Fibroblast of upper back skin (primary cell): ENCODE data around the gene MTNR1A.
"Not testable (repeated sequence)": the region's sequence is repeated elsewhere in the genome, so short reads cannot be mapped to it uniquely, and the experiment has no call there.

ENCODE experiments used
- DNase-seq: peaks from one replicate; pipeline ENCODE4 v3.0.0-alpha.2; 2013

Gene MTNR1A

GRCh38 chr4:186560647-186561046, 5.3 kb upstream of the MTNR1A start:
- no peak for DNase-seq

- DNase-seq: peak; percentile 83
Measured at GRCh38 chr4:186557486-186557885, 2.1 kb upstream of the MTNR1A start.

- no peak for DNase-seq
Measured at GRCh38 chr4:186557061-186557460, 1.7 kb upstream of the MTNR1A start.

- DNase-seq: no peak
Measured at GRCh38 chr4:186554539-186554913, 841 bp downstream of the MTNR1A start.

GRCh38 chr4:186553717-186554116, 1.6 kb downstream of the MTNR1A start:
- DNase-seq: no peak

GRCh38 chr4:186551849-186552248, 3.5 kb downstream of the MTNR1A start:
- DNase-seq: no peak

- no peak for DNase-seq
Measured at GRCh38 chr4:186545436-186545835, 9.9 kb downstream of the MTNR1A start.

- DNase-seq: no peak
Measured at GRCh38 chr4:186543206-186543605, 12.2 kb downstream of the MTNR1A start.

- no peak for DNase-seq
Measured at GRCh38 chr4:186541801-186542200, 13.6 kb downstream of the MTNR1A start.

GRCh38 chr4:186537843-186538521, 17.4 kb downstream of the MTNR1A start:
- DNase-seq: no peak

- no peak for DNase-seq
Measured at GRCh38 chr4:186536285-186536684, 19.1 kb downstream of the MTNR1A start.

GRCh38 chr4:186534056-186534455, 21.3 kb downstream of the MTNR1A start:
- DNase-seq: no peak

- DNase-seq: not testable (repeated sequence)
Measured at GRCh38 chr4:186523927-186524326, 31.4 kb downstream of the MTNR1A start.

- no peak for DNase-seq
Measured at GRCh38 chr4:186516287-186516686, 39.1 kb downstream of the MTNR1A start.

GRCh38 chr4:186514271-186514950, 41.0 kb downstream of the MTNR1A start:
- DNase-seq: no peak

GRCh38 chr4:186504771-186505170, 50.6 kb downstream of the MTNR1A start:
- DNase-seq: not testable (repeated sequence)

GRCh38 chr4:186502231-186502630, 53.1 kb downstream of the MTNR1A start:
- DNase-seq: no peak

- DNase-seq: no peak
Measured at GRCh38 chr4:186501554-186501953, 53.8 kb downstream of the MTNR1A start.

GRCh38 chr4:186500721-186501304, 54.6 kb downstream of the MTNR1A start:
- peak; percentile 8 for DNase-seq

GRCh38 chr4:186499467-186499866, 55.9 kb downstream of the MTNR1A start:
- DNase-seq: no peak

GRCh38 chr4:186497043-186497442, 58.3 kb downstream of the MTNR1A start:
- no peak for DNase-seq

GRCh38 chr4:186494496-186494895, 60.9 kb downstream of the MTNR1A start:
- DNase-seq: no peak

GRCh38 chr4:186487726-186488125, 67.6 kb downstream of the MTNR1A start:
- DNase-seq: no peak

- peak; percentile 39 for DNase-seq
Measured at GRCh38 chr4:186486172-186486571, 69.2 kb downstream of the MTNR1A start.
